Lower leg skin (tissue), 4 donors: ENCODE results near the gene GRAMD2B. TPM values are rescaled to one million over a fixed set of nuclear protein-coding genes. Genes with fewer than 3 reads are reported as not detected.

Experiments
- DNase-seq, 2 donors: peaks; one replicate each; pipeline ENCODE4 v3.0.0-alpha.2; 2019; ENCODE audit warnings: low spot score in 2 of 2
- H3K4me3 ChIP-seq: fragments of 200-600 bp; sonication (generic); 2 replicates; pipeline ENCODE4 v1.5.1; 2017; ENCODE audit warnings: mild to moderate bottlenecking, low read depth; ENCODE audit not compliant: poor library complexity, severe bottlenecking
- POLR2A ChIP-seq, 2 donors: fragments of 450-650 bp; IDR thresholded peaks; one replicate each; pipeline ENCODE4 v1.6.1; 2016 to 2017; ENCODE audit warnings: antibody characterized with exemption in 2 of 2, mild to moderate bottlenecking in 1 of 2, moderate library complexity in 1 of 2
- WGBS, 2 donors: methylation state at CpG; one replicate each; pipeline ENCODE4 v1.1.5; 2018; 5-methylcytosine and 5-hydroxymethylcytosine counted together
- intact Hi-C: fragments of 100-400 bp; cut with DNase I; formaldehyde crosslinking; loops from one replicate; pipeline ENCODE4 v1.15.0; 2023; ENCODE audit warnings: low total_unique reads
- total RNA-seq, 4 donors: library from RNA; depleted of rRNA; stranded (reverse); fragments of >200 nt; gene quantifications; one replicate each; pipeline ENCODE4 v1.1.0, GENCODE V29; 2016
- TF ChIP-seq, protein P1 (sequence below), 3 donors: fragments of 450-650 bp; IDR thresholded peaks; one replicate each; pipeline ENCODE4 v1.5.1; 2016; ENCODE audit warnings: antibody characterized with exemption in 3 of 3, mild to moderate bottlenecking in 3 of 3, moderate library complexity in 2 of 3

Gene GRAMD2B
- total RNA-seq, 4 donors from 2014 or later: 58.9 to 99.8 (median 75.8) TPM

DNA sequence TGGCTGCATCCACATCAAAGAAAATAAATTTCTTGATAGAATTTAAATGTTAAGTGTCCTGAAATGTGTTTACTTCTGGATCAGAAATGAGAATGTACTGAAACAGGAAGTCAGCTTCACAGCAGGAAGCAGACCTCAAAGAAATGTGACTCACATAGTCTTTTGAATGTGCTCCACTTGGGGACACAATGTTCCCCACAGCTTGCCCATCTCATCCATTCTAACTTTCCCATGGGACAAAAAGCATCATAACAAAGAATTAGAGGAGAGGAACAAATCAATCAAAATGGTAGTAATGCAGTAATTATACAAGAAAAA lies 85.7 kb downstream of the GRAMD2B start:
- no peak overlapping the region for H3K4me3 ChIP-seq
- no peak for TF ChIP-seq POLR2A (IDR thresholded peaks at IDR 0.05)
- TF ChIP-seq, protein P1, sequence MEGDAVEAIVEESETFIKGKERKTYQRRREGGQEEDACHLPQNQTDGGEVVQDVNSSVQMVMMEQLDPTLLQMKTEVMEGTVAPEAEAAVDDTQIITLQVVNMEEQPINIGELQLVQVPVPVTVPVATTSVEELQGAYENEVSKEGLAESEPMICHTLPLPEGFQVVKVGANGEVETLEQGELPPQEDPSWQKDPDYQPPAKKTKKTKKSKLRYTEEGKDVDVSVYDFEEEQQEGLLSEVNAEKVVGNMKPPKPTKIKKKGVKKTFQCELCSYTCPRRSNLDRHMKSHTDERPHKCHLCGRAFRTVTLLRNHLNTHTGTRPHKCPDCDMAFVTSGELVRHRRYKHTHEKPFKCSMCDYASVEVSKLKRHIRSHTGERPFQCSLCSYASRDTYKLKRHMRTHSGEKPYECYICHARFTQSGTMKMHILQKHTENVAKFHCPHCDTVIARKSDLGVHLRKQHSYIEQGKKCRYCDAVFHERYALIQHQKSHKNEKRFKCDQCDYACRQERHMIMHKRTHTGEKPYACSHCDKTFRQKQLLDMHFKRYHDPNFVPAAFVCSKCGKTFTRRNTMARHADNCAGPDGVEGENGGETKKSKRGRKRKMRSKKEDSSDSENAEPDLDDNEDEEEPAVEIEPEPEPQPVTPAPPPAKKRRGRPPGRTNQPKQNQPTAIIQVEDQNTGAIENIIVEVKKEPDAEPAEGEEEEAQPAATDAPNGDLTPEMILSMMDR (IDR thresholded peaks at IDR 0.05): no peak
- intact Hi-C loops: no loop called here
- DNase-seq: peak in 1 of 2 donors; percentile 75

GRCh38 chr5:126509339-126509738 lies 86.1 kb downstream of the GRAMD2B start:
- no peak for TF ChIP-seq POLR2A (IDR thresholded peaks at IDR 0.05)
- TF ChIP-seq, protein P1 (IDR thresholded peaks at IDR 0.05): no peak
- 76 to 86% methylated on average over 5 of the region's 5 CpGs for WGBS, 2 donors
- no peak overlapping the region for H3K4me3 ChIP-seq
- no peak for DNase-seq
- intact Hi-C loops: no loop called here

- TF ChIP-seq, protein P1 (IDR thresholded peaks at IDR 0.05): no peak
- TF ChIP-seq POLR2A (IDR thresholded peaks at IDR 0.05): no peak
- WGBS, 2 donors: 89 to 90% methylated on average over 1 of the region's 1 CpG
Observed at GRCh38 chr5:126511961-126512360, 88.8 kb downstream of the GRAMD2B start.

GRCh38 chr5:126512451-126512850 lies 89.2 kb downstream of the GRAMD2B start:
- intact Hi-C loops: loop anchor here (5.0 kb wide), 1 partner anchor 1445 kb away; no protein-coding TSS in a partner anchor
- H3K4me3 ChIP-seq: no peak overlapping the region
- WGBS, 2 donors: 95 to 98% methylated on average over 3 of the region's 3 CpGs
- TF ChIP-seq, protein P1 (IDR thresholded peaks at IDR 0.05): no peak
- no peak for TF ChIP-seq POLR2A (IDR thresholded peaks at IDR 0.05)
- DNase-seq: no peak

More at GRCh38 chr5:126511961-126512360, 88.8 kb downstream of the GRAMD2B start:
- no peak overlapping the region for H3K4me3 ChIP-seq
- intact Hi-C loops: loop anchor here (5.0 kb wide), 1 partner anchor 1445 kb away; no protein-coding TSS in a partner anchor
- no peak for DNase-seq

GRCh38 chr5:126513302-126513701 lies 90.1 kb downstream of the GRAMD2B start:
- WGBS, 2 donors: 87 to 90% methylated on average over 2 of the region's 2 CpGs
- no peak for DNase-seq
- TF ChIP-seq, protein P1 (IDR thresholded peaks at IDR 0.05): no peak
- TF ChIP-seq POLR2A (IDR thresholded peaks at IDR 0.05): no peak
- no peak overlapping the region for H3K4me3 ChIP-seq
- intact Hi-C loops: loop anchor here (5.0 kb wide), 1 partner anchor 1446 kb away; no protein-coding TSS in a partner anchor

DNA sequence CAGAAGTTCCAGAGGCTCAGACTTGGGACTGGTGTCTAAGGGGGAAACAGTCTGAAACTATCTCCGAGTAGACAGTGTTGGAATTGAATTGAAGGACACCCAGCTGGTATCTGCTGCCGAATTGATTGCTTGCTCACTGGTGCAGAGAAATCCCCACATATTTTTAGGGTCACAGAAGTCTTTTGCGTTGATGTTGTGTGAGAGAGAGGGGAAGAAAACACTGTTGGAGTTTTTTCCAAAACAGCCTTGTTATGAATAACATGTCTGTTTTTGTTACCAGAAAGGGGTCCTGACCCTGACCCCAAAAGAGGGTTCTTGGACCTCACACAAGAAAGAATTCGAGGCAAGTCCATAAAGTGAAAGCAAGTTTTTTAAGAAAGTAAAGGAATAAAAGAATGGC lies 90.5 kb downstream of the GRAMD2B start:
- TF ChIP-seq POLR2A (IDR thresholded peaks at IDR 0.05): no peak
- TF ChIP-seq, protein P1 (IDR thresholded peaks at IDR 0.05): no peak
- intact Hi-C loops: loop anchor here (5.0 kb wide), 1 partner anchor 1446 kb away; no protein-coding TSS in a partner anchor
- 71 to 83% methylated on average over 4 of the region's 4 CpGs for WGBS, 2 donors
- H3K4me3 ChIP-seq: no peak overlapping the region
- no peak for DNase-seq
